GM10266 (cell line): Measurements from ENCODE around the gene CTSW.

Source experiments
- DNase-seq: peaks from one replicate; pipeline ENCODE4 v3.0.0; 2012; ENCODE audit errors: extremely low spot score
- TF ChIP-seq, protein P1 (sequence below): IDR thresholded peaks from 2 replicates; pipeline ENCODE4 v1.5.1; 2012; ENCODE audit warnings: mild to moderate bottlenecking, low read depth; ENCODE audit not compliant: control insufficient read depth, insufficient read depth; ENCODE audit errors: missing control alignments

Gene CTSW

DNA sequence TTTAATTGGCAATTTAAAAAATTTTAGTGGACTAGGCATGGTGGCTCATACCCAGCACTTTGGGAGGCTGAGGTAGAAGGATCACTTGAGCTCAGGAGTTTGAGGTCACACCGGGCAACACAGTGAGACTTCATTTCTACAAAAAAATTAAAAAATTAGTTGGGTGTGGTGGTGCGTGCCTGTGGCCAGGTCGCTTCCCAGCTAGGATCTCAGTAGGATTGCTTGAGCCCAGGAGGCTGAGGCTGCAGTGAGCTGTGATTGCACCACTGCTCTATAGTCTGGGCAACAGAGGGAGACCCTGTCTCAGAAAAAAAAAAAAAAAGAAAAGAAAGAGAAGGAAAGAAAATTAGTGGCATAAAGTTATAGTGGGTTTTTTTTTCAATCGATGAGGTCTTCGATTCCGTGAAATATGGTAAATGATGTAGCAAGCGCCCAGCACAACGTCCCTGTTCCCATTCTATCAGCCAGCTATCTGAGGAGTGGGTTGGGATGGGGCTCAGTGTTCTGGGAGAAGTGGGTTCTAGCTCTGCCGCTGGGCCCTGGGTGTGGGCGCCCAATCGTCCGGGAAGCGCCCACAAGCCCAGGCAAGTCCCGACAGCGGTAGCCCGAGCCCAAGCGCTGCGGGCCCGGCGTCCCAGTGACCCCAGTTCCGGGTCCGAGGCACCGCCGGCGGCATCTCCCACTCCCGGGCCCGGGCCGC, 19.2 kb downstream of the CTSW start:
- no peak for DNase-seq
- TF ChIP-seq, protein P1, sequence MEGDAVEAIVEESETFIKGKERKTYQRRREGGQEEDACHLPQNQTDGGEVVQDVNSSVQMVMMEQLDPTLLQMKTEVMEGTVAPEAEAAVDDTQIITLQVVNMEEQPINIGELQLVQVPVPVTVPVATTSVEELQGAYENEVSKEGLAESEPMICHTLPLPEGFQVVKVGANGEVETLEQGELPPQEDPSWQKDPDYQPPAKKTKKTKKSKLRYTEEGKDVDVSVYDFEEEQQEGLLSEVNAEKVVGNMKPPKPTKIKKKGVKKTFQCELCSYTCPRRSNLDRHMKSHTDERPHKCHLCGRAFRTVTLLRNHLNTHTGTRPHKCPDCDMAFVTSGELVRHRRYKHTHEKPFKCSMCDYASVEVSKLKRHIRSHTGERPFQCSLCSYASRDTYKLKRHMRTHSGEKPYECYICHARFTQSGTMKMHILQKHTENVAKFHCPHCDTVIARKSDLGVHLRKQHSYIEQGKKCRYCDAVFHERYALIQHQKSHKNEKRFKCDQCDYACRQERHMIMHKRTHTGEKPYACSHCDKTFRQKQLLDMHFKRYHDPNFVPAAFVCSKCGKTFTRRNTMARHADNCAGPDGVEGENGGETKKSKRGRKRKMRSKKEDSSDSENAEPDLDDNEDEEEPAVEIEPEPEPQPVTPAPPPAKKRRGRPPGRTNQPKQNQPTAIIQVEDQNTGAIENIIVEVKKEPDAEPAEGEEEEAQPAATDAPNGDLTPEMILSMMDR: no peak

DNA sequence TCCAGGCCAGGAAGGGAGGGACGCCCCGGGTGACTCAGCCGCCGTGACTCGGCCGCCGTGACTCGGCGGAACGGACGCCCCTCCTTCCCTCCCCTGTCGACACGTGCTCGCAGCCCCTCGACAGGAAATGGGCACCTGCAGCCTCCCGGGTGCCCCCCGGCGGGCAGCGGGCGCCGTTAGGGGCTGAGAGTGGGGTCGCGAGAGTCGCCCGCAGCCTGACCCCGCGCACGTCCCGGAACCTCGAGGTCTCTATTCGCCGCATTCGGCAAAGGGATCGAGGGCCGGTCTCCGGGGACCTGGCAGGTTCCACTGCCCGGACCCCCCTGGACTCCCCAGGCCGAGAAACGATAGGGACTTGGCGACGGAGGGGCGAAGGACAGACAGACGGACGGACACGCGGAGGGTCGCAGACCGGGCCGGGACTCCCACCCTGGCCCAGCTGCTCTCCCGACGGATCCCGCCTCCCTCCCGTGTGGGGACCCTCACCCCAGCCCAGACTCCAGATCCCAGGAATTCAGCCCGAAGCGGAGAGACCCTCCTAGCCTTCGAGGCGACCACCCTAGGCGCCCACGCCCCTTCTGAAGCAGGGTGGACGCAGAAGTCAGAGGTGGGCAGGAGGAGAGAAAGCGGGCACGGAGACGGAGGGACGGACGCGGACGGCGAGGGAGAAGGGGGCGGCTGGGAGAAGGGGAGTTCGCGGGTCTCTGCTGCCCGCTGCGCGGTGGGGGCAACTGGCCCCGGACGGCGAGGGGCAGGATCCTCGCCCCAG, 19.9 kb downstream of the CTSW start:
- TF ChIP-seq, protein P1: no peak

DNA sequence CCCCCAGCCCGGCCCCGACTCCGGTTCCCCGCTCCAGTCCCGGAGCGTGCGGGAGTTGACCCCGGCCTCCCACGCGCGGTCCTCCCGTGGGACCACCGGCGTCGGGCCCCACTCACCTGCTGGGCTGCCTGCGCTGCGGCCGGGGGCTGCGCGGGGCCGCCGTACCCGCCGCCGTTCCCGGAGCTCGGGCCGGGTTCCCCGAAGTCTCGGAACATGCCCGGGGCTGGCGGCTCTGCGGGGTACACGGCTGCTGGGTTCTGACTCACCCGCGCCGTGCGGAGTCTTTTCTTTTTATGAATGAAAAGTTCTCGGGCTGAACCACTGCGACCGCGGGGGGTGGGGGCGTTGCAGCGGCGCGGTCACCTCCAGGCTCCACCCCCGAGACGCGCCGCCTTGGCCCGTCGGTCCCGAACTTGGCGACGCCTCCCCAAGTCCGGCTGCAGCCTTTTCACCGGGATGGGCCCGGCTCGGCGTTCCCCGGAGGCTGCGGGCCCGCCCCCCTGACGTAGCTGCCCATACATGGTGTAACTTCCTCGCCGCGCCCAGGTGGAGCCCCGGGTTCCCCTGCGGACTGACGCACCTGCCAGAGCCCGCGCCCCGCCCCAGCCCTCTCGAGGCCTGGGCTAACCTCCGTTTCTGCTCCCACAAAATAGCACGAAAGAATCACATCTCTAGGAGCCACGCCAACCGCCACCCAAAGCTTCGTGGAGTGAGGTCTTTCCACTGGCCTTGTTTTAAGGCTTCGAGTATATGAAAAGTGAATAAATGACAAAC, 20.7 kb downstream of the CTSW start, which contains the start of gene FOSL1:
FOSL1 (minus strand) TSS at position 264 of the 774 bp plus-strand sequence; CDS start at position 215, 49 bp downstream.
- DNase-seq: peak; percentile 90
- TF ChIP-seq, protein P1: no peak

More for the DNA sequence above, 19.9 kb downstream of the CTSW start:
- DNase-seq: peak; percentile 65

DNA sequence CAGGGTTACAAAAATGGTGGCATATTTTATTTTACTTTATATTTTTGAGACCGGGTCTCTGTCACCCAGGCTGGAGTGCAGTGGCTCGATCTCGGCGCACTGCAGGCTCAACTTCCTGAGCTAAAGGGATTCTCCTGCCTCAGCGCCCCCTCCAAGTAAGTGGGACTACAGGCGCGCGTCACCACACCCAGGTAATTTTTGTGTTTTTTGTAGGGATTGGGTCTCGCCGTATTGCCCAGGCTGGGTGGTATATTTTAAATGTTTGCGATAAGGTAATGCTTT, 21.2 kb downstream of the CTSW start:
- TF ChIP-seq, protein P1: no peak
- no peak for DNase-seq

DNA sequence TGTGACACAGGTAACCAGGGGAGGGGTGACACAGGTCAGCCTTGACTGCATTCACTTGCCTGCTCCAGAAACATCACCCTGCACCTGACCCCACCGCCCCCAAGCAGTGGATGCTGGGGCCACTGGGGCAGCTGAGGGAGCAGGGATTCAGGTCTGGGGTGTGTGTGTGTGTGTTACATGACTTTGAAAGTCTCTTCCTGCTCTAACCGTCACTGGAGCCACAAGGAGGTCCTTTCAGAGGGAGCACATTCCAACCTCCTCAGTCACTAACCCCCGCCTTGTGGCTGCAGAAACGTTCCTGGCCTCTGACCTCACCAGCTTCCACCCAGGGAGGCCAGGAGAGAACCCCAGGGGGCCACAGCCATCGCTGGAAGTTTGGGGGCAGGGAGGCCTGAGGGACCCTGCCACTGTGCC, 23.4 kb downstream of the CTSW start:
- TF ChIP-seq, protein P1: no peak
- no peak for DNase-seq

DNA sequence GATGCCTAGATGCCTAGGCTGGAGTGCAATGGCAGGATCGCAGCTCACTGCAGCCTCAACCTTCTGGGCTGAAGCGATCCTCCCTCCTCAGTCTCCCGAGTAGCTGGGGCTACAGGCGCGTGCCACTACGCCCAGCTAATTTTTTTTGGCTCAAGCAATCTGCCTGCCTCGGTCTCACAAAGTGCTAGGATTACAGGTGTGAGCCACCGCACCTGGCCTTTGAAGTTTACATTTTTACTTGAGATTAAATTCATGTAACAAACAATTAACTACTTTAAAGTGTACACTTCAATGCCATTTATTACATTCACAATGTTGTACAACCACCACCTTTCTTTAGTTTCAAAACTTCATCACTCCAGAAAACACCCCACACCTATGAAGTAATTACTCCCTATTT, 24.1 kb downstream of the CTSW start:
- TF ChIP-seq, protein P1: no peak
- DNase-seq: no peak
